ENCODE measurements around the gene GPR39.

GPR39 gene

GRCh38 chr2:132566379-132566778, 149.8 kb downstream of the GPR39 start:
- no peak for TF ChIP-seq ZNF274 (IDR thresholded peaks at IDR 0.05; ENCODE audit: low read depth, low read length)
- no peak overlapping the region for H3K4me3 ChIP-seq (ENCODE audit: low read length)

DNA sequence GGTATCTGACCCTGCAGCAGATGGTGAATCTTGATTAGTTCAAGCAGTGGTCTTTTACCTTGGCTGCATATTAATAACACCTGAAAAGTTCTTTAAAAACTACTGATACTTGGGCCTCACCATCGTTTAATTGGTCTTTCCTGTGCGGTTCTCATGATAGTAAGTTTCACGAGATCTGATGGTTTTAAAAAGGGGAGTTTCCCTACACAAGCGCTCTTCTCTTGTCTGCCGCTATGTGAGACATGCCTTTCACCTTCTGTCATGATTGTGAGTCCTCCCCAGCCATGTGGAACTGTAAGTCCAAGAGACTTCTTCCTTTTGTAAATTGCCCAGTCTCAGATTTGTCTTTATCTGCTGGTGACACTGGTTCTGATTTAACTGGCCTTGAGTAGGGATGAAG, 151.1 kb downstream of the GPR39 start:
- TF ChIP-seq ZNF274 (IDR thresholded peaks at IDR 0.05; ENCODE audit: low read depth, low read length): no peak
- H3K4me3 ChIP-seq (ENCODE audit: low read length): no peak overlapping the region

GRCh38 chr2:132568656-132569055, 152.1 kb downstream of the GPR39 start:
- no peak for TF ChIP-seq ZNF274 (IDR thresholded peaks at IDR 0.05; ENCODE audit: low read depth, low read length)

DNA sequence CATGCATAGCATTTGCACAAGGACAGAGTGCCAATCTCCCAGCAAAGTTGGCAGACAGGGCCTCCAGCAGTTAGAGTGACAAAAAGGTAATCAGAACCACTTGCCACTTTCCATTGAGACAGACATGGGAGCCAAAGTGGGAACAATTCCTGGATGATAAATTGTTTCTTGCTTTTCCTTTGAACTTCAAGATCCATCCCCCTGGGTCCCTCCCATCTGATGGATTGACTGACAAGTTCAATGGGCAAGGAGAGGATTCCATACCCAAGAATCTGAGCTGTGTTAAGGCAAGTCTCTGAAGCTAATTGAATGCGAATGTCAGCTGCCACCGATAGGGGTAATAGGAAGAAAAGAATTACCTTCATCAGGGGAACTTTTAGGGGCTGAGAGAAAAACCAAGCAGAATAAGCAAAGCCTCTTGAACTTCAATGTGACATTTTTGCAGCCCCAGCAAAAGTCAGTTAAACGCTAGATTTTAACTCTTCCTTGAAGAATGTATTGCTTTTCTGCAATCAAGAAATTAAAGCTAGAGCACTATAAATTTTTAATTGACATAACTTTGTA, 156.9 kb downstream of the GPR39 start:
- no peak overlapping the region for H3K4me3 ChIP-seq (ENCODE audit: low read length)
- no peak for TF ChIP-seq ZNF274 (IDR thresholded peaks at IDR 0.05; ENCODE audit: low read depth, low read length)

More at GRCh38 chr2:132568656-132569055, 152.1 kb downstream of the GPR39 start:
- H3K4me3 ChIP-seq (ENCODE audit: low read length): no peak overlapping the region

GRCh38 chr2:132577686-132578085, 161.1 kb downstream of the GPR39 start:
- no peak for TF ChIP-seq ZNF274 (IDR thresholded peaks at IDR 0.05; ENCODE audit: low read depth, low read length)
- no peak overlapping the region for H3K4me3 ChIP-seq (ENCODE audit: low read length)

GRCh38 chr2:132581591-132581990, 165.0 kb downstream of the GPR39 start:
- TF ChIP-seq ZNF274 (IDR thresholded peaks at IDR 0.05; ENCODE audit: low read depth, low read length): no peak

DNA sequence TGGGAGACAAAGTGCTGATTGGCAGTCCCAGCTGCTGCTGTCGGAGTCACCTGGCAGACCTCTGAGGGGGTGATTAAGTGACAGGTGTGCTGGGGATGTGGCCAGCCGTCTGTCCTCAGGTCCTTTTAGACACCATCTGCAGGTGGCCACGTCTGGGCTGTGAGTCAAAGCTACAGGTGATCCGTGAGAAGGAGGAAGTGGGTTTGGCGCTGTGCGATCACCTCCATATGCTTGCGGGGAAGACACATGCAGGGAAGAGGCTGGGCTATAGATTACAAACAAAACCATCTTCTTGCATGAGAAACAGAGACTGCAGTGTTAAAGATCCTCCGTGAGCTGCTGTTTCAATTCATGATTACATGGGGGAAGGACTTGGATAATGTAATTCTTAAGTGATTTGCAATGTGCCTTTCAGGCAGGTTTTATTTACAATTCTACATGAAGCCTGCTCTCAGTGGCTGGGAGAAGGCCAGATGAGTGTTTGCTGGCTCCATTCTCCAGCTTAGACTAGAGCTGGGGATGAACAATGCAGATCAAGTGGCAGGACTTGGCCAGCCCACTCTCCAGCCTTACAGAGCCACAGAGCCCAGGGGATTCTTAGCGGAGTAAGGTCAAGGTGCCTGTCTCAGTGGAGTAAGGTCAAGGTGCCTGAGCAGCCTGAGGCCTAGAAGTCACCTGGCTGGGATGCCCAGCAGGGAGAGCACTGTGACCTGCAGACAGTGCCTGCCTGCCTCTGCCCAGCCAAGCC, 165.6 kb downstream of the GPR39 start:
- H3K4me3 ChIP-seq (ENCODE audit: low read length): no peak overlapping the region
- no peak for TF ChIP-seq ZNF274 (IDR thresholded peaks at IDR 0.05; ENCODE audit: low read depth, low read length)

More at GRCh38 chr2:132581591-132581990, 165.0 kb downstream of the GPR39 start:
- H3K4me3 ChIP-seq (ENCODE audit: low read length): no peak overlapping the region

GRCh38 chr2:132583666-132584360, 167.2 kb downstream of the GPR39 start:
- no peak overlapping the region for H3K4me3 ChIP-seq (ENCODE audit: low read length)
- no peak for TF ChIP-seq ZNF274 (IDR thresholded peaks at IDR 0.05; ENCODE audit: low read depth, low read length)

- no peak overlapping the region for H3K4me3 ChIP-seq (ENCODE audit: low read length)
- TF ChIP-seq ZNF274 (IDR thresholded peaks at IDR 0.05; ENCODE audit: low read depth, low read length): no peak
These were observed 168.6 kb downstream of the GPR39 start for GRCh38 chr2:132584976-132585817.

DNA sequence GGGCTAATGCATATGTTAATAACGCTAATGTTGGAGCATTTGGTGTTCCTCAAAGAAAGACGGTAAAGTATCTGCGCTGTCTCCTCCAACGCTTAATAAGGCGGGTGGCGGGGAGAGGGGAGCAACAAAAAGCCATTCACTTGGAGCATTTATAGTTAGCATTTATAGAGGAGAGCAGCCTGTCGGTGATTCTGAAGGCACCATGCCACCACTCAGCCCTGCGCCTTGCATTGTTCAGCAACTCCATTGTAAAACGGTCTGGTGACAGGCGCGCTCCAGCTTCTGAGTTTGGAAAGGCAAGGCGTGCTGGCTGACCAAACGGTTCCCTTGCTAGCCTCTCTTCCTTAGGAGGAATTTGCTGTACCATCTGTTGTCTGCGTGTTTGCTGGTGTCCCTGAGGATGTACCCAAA, 169.5 kb downstream of the GPR39 start:
- no peak overlapping the region for H3K4me3 ChIP-seq (ENCODE audit: low read length)
- no peak for TF ChIP-seq ZNF274 (IDR thresholded peaks at IDR 0.05; ENCODE audit: low read depth, low read length)

DNA sequence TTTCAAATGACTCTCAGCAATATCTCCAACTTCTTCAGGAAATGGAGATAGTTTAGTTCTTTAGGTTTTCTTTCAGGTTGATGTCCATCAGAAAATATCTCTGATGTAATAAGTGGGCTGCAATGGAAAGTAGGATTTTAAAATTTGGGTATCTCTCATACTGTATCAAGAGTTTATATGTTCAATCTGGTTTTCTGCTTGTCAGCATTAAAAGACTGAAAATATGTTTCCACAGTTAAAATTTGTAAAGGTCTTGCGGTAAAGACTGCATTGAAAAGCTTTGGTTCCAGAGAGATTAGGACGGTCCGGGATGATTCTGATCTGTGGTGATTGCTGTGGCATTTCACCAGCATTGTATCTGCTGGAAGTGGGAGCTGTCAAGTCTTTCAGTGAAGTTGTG, 170.2 kb downstream of the GPR39 start:
- H3K4me3 ChIP-seq (ENCODE audit: low read length): no peak overlapping the region
- no peak for TF ChIP-seq ZNF274 (IDR thresholded peaks at IDR 0.05; ENCODE audit: low read depth, low read length)

- H3K4me3 ChIP-seq (ENCODE audit: low read length): no peak overlapping the region
- no peak for TF ChIP-seq ZNF274 (IDR thresholded peaks at IDR 0.05; ENCODE audit: low read depth, low read length)
These were observed 172.0 kb downstream of the GPR39 start for GRCh38 chr2:132588576-132588975.

DNA sequence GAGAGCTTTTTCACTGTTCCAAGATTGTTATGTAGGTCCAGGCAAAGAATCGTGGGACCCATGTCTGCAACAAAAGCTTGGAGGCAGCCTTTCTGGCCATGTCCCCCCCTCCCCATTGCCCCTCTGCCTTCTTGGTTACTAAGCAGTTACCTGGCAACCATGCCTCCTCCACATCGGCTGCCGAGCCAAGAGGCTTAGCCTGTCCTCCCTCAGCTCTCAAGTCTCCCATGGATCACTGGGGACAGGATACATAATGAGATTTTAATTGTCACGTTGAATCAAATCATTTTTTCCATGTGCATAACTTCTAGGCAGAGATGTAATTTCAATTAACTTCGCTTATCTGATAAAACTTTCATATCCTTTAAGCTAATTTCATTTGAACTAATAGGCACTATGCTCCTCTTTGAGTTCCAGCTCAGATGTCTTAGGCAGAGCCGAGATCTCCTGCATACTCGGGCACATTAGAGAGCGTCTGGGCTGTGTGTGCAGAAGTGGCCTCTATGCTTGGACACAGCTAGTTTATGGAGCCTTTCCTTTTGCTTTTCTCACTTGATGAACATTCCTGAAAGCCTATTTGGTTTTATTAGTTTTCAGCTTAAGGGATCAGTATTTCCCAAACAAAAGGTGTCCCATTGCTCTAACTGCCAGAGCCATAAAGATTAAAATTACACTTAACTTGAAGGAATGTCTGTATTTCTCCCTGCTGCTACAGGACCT, 172.7 kb downstream of the GPR39 start:
- no peak for TF ChIP-seq ZNF274 (IDR thresholded peaks at IDR 0.05; ENCODE audit: low read depth, low read length)
- no peak overlapping the region for H3K4me3 ChIP-seq (ENCODE audit: low read length)

Data from GM08714 (cell line).